GM18498 (cell line): ENCODE results near the gene CLEC12A.
"Not testable (repeated sequence)": the region's sequence is repeated elsewhere in the genome, so short reads cannot be mapped to it uniquely, and the experiment has no call there.

ENCODE experiments used
- ATAC-seq: cut with Tn5 transposase; IDR thresholded peaks from one replicate; pipeline ENCODE4 v1.9.1; 2021; ENCODE audit warnings: mild to moderate bottlenecking, moderate library complexity; ENCODE audit not compliant: unreplicated experiment

CLEC12A gene

DNA sequence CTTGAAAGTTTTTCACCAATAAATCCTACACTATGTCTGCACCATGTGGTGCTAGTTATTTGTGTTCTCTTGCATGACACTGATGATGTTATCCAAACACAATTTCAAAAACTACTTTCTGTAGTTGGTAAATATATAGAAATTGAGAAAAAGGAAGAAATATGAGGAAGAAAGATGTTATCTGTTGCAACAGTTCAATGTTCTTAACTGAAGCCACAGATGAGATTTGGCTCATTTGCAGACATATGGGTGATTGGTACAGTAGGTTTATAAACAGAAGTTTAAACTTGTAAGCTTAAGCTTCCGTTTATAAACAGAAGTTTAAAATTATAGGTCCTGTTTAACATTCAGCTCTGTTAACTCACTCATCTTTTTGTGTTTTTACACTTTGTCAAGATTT is at the start of gene CLEC12A:
Gene CLEC12A (plus strand): TSS at position 229 of the 400 bp plus-strand sequence. CDS start 188 bp downstream, outside the sequence.
- ATAC-seq: no peak

DNA sequence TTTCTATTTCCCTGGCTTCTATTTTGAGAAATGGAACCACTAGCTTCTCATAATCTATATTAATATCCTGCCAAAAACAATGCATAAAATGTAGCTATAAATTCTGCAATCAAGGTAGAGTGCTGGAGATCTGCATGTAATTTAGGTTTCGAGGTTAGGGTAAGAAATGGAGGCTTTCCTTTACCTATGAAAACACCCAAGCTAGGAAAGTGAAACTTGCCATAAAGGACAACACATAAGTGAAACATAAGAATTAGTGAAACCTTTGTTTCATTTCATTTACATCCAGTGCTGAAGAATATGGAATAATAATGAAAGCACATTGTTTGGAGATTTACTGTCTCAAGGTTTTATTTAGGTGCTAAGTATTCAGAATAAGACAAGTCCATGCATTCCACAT is 48.8 kb upstream of the CLEC12A start:
- no peak for ATAC-seq

GRCh38 chr12:9925705-9926393 is 45.4 kb upstream of the CLEC12A start:
- no peak for ATAC-seq

DNA sequence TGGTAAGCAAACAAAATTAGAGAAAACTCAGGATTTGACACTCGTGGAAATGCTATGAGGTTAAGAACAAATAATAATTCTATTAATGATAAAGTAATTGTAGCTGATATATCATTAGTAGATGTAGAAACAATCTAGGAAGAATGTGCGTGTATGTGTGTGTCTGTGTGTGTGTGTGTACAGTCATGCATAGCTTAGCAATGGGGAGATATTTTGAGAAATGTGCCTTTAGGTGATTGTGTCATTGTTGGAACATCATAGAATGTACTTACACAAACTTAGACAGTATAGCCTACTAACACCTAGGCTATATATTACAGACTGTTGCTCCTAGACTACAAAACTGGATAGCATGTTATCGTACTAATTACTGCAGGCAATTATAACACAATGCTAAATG is 44.3 kb upstream of the CLEC12A start:
- no peak for ATAC-seq

DNA sequence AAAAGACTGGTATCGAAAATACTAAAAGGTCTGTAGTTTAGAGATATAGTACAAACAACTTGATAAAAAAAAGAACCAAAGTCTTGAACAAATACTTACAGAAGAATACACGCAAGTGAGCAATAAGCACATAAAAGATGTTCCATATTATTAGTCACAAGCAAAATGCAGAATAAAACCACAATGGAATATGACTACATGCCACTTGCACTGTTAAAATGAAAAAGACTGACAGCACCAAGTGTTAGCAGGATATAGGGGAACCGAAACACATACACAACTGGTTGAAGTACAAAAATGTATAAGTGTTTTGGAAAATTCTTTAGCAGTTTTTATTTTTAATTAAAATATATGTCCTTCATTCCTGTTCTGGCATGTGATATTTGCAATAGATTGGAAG is 42.6 kb upstream of the CLEC12A start:
- ATAC-seq: no peak

DNA sequence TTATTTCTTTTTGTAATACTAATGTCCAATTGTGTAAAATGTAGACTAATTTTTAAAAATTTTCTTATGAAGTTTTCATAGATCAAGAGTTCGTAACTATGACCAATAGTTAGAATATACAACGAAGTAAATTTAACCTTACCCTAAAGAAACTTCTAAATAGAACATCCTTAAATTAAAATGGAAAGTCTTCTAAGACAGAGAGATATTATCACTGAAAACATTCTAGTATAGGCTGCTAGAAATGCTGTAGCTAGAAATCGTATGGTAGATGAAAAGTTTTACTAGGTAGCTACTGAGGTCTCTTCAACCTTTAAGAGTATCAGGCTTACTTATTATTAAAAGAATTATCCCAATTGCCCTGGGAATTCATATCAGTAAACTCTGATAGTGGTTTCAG is 40.0 kb upstream of the CLEC12A start:
- no peak for ATAC-seq

- no peak for ATAC-seq
Observed at GRCh38 chr12:9932270-9932669, 38.9 kb upstream of the CLEC12A start, which contains the start of gene CLEC2A. Gene CLEC2A (minus strand): TSS chr12:9932370. CDS start chr12:9932329, 41 bp downstream.

- no peak for ATAC-seq
Observed at GRCh38 chr12:9933958-9934357, 37.3 kb upstream of the CLEC12A start.

GRCh38 chr12:9935026-9935425 is 36.2 kb upstream of the CLEC12A start:
- ATAC-seq: no peak

DNA sequence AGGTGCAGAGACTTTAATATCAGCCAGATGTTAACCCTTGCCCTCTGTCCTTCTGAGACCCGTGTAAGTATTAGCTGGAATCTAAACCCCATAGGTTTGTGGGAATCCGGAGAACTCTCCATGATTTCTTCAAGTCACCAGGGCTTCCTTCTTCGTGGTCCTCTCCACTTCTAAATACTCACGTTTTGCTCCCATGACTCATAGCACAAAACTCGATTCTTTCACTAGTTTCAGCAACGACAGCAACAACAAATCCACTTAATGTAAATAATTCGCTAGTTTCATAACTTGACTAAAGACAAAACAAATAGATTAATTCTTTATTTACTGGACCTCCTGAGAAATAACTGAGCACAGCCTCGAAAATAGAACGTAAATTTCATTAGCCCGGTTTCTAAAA is 34.6 kb upstream of the CLEC12A start:
- no peak for ATAC-seq

DNA sequence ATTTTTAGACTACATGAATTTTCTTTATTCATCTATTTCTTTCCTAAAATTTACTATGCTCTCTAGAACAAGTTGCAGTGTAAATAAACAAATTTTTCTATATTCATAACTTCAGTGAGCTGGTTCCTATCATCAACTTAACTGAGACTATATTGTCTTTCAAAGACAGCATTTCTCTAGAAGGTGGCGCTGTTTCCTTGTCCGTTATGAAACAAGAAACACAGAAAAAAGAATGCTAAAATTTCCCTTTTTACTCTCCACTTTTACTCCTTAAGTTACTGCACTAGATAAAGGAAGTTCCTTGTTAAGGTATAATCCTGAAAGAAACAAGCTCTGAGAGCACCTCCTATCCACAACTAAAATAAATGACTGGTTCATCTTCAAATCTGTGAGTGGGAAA is 30.8 kb upstream of the CLEC12A start:
- no peak for ATAC-seq

GRCh38 chr12:9941838-9942237 is 29.4 kb upstream of the CLEC12A start:
- ATAC-seq: no peak

GRCh38 chr12:9943240-9943639 is 28.0 kb upstream of the CLEC12A start:
- no peak for ATAC-seq

GRCh38 chr12:9944391-9944790 is 26.8 kb upstream of the CLEC12A start:
- ATAC-seq: no peak

- ATAC-seq: no peak
Observed at GRCh38 chr12:9947674-9948073, 23.5 kb upstream of the CLEC12A start.

DNA sequence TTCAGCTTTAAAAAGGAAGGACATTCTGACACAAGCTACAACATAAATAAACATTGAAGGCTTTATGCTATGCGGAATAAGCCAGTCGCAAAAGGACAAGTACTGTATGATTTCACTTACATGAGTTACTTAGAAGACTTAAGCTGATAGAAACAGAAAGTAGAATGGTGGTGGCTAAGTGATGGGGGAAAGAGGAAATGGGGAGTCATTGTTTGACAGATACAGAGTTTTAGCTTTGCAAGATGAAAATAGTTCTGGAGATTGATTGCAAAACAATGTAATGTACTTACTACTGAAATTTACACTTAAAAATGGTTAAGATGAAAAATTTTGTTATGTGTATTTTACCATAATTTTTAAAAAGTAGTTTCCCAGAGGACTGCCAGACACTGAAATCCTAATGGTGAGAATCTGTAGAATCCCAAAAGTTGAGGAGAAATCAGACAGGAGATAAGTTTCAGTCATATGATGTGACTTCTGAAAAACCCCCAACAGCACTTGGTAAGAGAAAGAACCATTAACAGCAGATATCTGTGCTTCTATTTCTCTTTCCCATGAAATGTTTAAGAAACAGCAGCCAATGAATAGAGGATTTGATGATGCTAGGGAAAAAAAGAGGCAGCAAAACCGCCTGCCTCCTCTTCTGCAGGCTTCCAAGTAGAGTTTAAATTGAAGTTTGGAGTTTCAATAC is 22.5 kb upstream of the CLEC12A start:
- ATAC-seq: peak; percentile 93

DNA sequence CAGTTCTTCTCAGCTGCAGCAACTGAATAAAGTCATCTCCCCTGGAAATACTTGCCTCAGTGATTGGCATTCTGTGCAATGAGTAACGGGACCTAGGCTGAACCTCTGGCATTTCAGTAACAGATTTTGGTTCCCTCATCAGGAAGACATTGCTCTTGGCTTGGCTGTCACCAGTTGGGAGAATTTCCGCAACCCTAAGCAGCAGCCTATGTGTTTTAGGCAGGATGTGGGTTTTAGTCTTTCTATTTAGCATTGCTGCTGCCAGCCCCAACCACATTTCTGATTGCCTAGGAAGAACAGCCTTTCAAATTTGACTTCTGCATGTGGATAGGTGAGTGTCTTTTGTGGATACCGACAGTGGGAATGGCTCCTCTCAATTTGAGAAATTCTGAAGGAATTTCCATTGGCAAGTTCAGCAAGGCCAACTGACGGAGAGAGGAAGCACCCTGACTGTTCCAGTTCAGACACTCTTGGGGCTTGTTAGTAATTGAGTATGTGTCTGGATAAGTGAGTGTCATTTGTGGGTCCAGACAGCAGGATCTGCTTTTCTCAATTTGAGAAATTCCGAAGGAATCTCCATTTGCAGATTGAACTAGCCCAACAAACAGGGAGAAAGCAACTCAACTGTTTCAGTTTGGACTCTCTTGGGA is 20.1 kb upstream of the CLEC12A start:
- peak; percentile 44 for ATAC-seq

GRCh38 chr12:9952954-9953729 is 18.1 kb upstream of the CLEC12A start:
- not testable (repeated sequence) for ATAC-seq

GRCh38 chr12:9957834-9958233 is 13.4 kb upstream of the CLEC12A start:
- no peak for ATAC-seq

DNA sequence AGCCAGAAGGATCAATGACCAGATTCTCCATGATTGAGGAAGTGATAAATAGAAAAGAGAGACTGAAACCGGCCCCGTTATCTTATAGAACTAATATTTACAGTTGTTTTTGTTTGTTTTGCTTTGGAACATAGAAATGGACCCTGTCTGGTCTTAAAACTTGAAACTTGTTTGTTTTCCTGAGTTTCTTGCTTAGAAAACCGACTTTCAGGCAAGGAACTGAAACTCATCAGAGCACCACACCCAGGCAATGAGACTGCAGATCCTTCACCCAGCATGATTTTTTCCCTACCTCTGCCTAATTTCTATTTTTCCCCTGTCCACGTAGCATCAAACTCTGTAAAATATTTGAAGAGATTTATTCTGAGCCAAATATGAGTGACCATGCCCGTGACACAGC is 10.6 kb upstream of the CLEC12A start:
- ATAC-seq: peak; percentile 10

DNA sequence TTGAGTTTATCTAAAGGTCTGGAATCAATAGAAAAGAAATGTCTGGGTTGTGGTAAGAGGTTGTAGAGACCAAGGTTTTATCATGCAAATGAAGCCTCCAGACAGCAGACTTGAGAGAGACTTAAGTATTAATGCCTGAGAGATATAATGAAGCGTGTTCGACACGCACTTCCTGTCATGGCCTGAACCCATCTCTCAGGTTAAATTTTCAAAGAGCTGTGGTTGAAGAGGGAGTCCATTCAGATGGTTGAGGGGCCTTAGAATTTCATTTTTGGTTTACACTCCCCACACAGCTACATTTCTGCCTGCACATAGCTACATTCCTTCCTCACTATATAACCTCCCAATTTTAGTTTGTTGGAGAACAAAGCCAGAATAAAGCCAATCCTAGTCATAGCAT is 10.1 kb upstream of the CLEC12A start:
- ATAC-seq: peak; percentile 68
